ENCODE data around the gene RALGAPA2. TPM values are rescaled to one million over a fixed set of nuclear protein-coding genes. Genes with fewer than 3 reads are reported as not detected.

Gene RALGAPA2
- total and polyA plus RNA-seq, 2 of the 13 experiments (the other 11 are each of a cell fraction or from before 2014, with no cell fraction given) = 13.8 to 17.7 TPM

GRCh38 chr20:20436689-20437088 is 275.8 kb downstream of the RALGAPA2 start:
- POLR2A ChIA-PET = no interaction called here

GRCh38 chr20:20435453-20435852 is 277.0 kb downstream of the RALGAPA2 start:
- no peak for FAIRE-seq
- no peak overlapping the region for H3K27ac ChIP-seq (ENCODE audit: extremely low read length, insufficient read depth, low read length)
- intact Hi-C loops (cut with micrococcal nuclease; ENCODE audit: unreplicated experiment) (no loop called here), in situ Hi-C loops (cut with HindIII; ENCODE audit: extremely low pct_ligation_motif_present, low pct_unique_long_range_greater_than_20kb) (no loop called here)
- H3K4me1 ChIP-seq (ENCODE audit: insufficient read depth, low read length) = peaks cover 13% of the 10 kb centered on the region
- no peak for DNase-seq (ENCODE audit: low spot score)
- CTCF ChIA-PET (ENCODE audit: low intra/inter-chr PET ratio, low total read pairs) = no interaction called here
- no peaks in the 10 kb centered on the region for H3K27me3 ChIP-seq (ENCODE audit: control insufficient read depth in 1 of 2, insufficient read depth in 2 of 2, low read length in 2 of 2)
- no peaks in the 10 kb centered on the region for H3K9me3 ChIP-seq (ENCODE audit: low read length)
- no peak overlapping the region for H2AFZ ChIP-seq (ENCODE audit: low read length)
- POLR2A ChIA-PET = no interaction called here
- H3K4me2 ChIP-seq (ENCODE audit: low read depth, low read length) = no peak overlapping the region
- TF ChIP-seq CTCF (CRISPR knock-in tag; IDR thresholded peaks at IDR 0.05) = peak; percentile 15; the same call in 1 of the 2 replicates
- TF ChIP-seq TBX2 (CRISPR knock-in tag; IDR thresholded peaks at IDR 0.05; ENCODE audit: borderline replicate concordance) = no peak
- 94% methylated on average over 6 of the region's 6 CpGs for WGBS (ENCODE audit: low lambda C conversion rate)
- H3K36me3 ChIP-seq (replicated peaks in 1 of 2; ENCODE audit: control insufficient read depth in 1 of 2, insufficient read depth in 2 of 2, low read length in 2 of 2) = peaks cover 0 to 3% of the 10 kb centered on the region in 2 experiments; a peak in 2 of 5 replicates
- H3K79me2 ChIP-seq (ENCODE audit: insufficient read depth, low read length) = no peaks in the 10 kb centered on the region
- ATAC-seq = peak; percentile 33; the same call in 2 of the 3 replicates
- H3K4me3 ChIP-seq (replicated peaks in 1 of 3; ENCODE audit: insufficient read depth in 1 of 3, low read depth in 2 of 3, low read length in 3 of 3) = no peak overlapping the region
- BruUV-seq (replicated peaks) = no TSS peak
- H3K9ac ChIP-seq (ENCODE audit: insufficient read depth, low read depth, low read length) = no peak overlapping the region
- no peaks in the 10 kb centered on the region for H4K20me1 ChIP-seq (ENCODE audit: insufficient read depth, low read length)

More at GRCh38 chr20:20436689-20437088, 275.8 kb downstream of the RALGAPA2 start:
- FAIRE-seq (no peak), DNase-seq (ENCODE audit: low spot score) (no peak), ATAC-seq (no peak)
- Histone ChIP-seq H3K9me3 (ENCODE audit: low read length) (no peaks in the 10 kb centered on the region), H3K36me3 (replicated peaks in 1 of 2; ENCODE audit: control insufficient read depth in 1 of 2, insufficient read depth in 2 of 2, low read length in 2 of 2) (peaks cover 0 to 3% of the 10 kb centered on the region in 2 experiments; a peak in 2 of 5 replicates), H3K4me2 (ENCODE audit: low read depth, low read length) (no peak overlapping the region), H3K9ac (ENCODE audit: insufficient read depth, low read depth, low read length) (no peak overlapping the region), H3K27me3 (ENCODE audit: control insufficient read depth in 1 of 2, insufficient read depth in 2 of 2, low read length in 2 of 2) (no peaks in the 10 kb centered on the region), H3K4me1 (ENCODE audit: insufficient read depth, low read length) (peaks cover 22% of the 10 kb centered on the region), H3K27ac (ENCODE audit: extremely low read length, insufficient read depth, low read length) (no peak overlapping the region), H2AFZ (ENCODE audit: low read length) (no peak overlapping the region), H4K20me1 (ENCODE audit: insufficient read depth, low read length) (no peaks in the 10 kb centered on the region), H3K4me3 (replicated peaks in 1 of 3; ENCODE audit: insufficient read depth in 1 of 3, low read depth in 2 of 3, low read length in 3 of 3) (no peak overlapping the region), H3K79me2 (ENCODE audit: insufficient read depth, low read length) (no peaks in the 10 kb centered on the region)
- no TSS peak for BruUV-seq (replicated peaks)
- intact Hi-C loops (cut with micrococcal nuclease; ENCODE audit: unreplicated experiment) = no loop called here
- 98% methylated on average over 16 of the region's 16 CpGs for WGBS (ENCODE audit: low lambda C conversion rate)
- CTCF ChIA-PET (ENCODE audit: low intra/inter-chr PET ratio, low total read pairs) = no interaction called here
- TF ChIP-seq ZNF891 (CRISPR knock-in tag; IDR thresholded peaks at IDR 0.05) = peak; percentile 6; the same call in 1 of the 2 replicates
- TF ChIP-seq ZKSCAN1 (IDR thresholded peaks at IDR 0.05; ENCODE audit: low read length) = no peak
- in situ Hi-C loops (cut with HindIII; ENCODE audit: extremely low pct_ligation_motif_present, low pct_unique_long_range_greater_than_20kb) = no loop called here

Data from HepG2 (cell line).